ENCODE data around the gene DPF3.

Gene DPF3

DNA sequence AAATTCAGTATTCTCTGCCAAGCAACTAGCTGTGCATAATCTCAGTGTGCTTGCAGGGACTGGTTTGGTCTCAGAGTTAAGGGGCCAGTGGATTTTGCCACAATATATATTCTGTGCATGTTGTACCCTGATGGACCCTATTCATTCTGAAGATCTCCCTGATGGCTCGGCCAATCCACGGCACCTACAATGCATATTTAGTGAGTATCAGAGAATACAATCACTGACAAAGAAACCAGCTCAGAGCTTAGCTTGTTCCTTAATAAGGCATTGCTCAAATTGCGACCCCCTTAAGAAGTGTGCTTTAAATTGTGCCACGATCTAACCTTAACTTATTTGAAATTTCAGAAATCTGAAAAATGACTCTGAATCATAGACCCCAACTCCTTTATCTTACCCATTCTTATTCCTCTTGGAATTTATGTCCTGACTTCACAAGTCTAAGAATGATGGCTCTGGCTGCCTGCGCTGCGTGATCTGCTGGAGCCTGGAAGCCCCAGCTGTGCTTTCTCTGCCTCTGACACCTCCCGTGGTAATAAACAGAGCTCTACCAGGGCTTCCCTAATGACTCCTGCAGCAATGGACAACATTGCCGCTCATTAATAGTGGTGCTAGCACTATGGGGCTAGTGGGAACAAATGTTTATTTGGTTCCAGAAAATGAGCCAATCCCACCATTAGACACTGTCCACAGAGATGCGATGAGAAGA is 23.3 kb upstream of the DPF3 start:
- Histone ChIP-seq H3F3A (ENCODE audit: control insufficient read depth, insufficient read depth) (no peaks in the 10 kb centered on the region), H3K9me3 (ENCODE audit: control insufficient read depth, insufficient read depth, low read length) (no peaks in the 10 kb centered on the region), H3K36me3 (ENCODE audit: control insufficient read depth, low read length) (no peaks in the 10 kb centered on the region), H3K4me2 (ENCODE audit: low read length) (no peak overlapping the region), H3K9me2 (replicated peaks; ENCODE audit: control insufficient read depth, low read length) (no peaks in the 10 kb centered on the region), H4K20me1 (ENCODE audit: control insufficient read depth, insufficient read depth, low read depth, low read length) (no peaks in the 10 kb centered on the region), H3K79me2 (ENCODE audit: control insufficient read depth, low read length) (no peaks in the 10 kb centered on the region), H3K4me3 (ENCODE audit: low read length) (no peak overlapping the region), H3K27me3 (ENCODE audit: control insufficient read depth, low read length) (peaks cover 34% of the 10 kb centered on the region), H3K4me1 (ENCODE audit: control insufficient read depth, low read length) (no peaks in the 10 kb centered on the region), H3K27ac (ENCODE audit: low read depth, low read length) (no peak overlapping the region)
- TF ChIP-seq EZH2phosphoT487 (IDR thresholded peaks at IDR 0.05; ENCODE audit: borderline replicate concordance, low read length): no peak
- TF ChIP-seq, protein P1, sequence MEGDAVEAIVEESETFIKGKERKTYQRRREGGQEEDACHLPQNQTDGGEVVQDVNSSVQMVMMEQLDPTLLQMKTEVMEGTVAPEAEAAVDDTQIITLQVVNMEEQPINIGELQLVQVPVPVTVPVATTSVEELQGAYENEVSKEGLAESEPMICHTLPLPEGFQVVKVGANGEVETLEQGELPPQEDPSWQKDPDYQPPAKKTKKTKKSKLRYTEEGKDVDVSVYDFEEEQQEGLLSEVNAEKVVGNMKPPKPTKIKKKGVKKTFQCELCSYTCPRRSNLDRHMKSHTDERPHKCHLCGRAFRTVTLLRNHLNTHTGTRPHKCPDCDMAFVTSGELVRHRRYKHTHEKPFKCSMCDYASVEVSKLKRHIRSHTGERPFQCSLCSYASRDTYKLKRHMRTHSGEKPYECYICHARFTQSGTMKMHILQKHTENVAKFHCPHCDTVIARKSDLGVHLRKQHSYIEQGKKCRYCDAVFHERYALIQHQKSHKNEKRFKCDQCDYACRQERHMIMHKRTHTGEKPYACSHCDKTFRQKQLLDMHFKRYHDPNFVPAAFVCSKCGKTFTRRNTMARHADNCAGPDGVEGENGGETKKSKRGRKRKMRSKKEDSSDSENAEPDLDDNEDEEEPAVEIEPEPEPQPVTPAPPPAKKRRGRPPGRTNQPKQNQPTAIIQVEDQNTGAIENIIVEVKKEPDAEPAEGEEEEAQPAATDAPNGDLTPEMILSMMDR (IDR thresholded peaks at IDR 0.05; ENCODE audit: low read depth, low read length, poor library complexity, severe bottlenecking): no peak

DNA sequence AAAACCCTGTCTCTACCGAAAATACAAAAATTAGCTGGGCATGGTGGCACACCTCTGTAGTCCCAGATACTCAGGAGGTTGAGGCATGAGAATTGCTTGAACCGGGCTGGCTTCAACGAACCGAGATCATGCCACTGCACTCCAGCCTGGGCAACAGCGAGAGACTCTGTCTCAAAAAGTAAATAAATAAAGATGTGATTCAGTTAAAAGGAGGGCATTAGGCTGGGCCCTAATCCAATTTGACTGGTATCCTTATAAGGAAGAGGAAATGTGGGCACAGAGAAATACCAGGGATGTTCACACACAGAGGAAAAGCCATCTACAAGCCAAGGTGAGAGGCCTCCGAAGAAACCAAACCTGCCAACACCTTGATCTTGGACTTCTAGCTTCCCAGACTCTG is 22.3 kb upstream of the DPF3 start:
- H3K9me2 ChIP-seq (replicated peaks; ENCODE audit: control insufficient read depth, low read length): no peaks in the 10 kb centered on the region
- no peaks in the 10 kb centered on the region for H4K20me1 ChIP-seq (ENCODE audit: control insufficient read depth, insufficient read depth, low read depth, low read length)
- peaks cover 34% of the 10 kb centered on the region for H3K27me3 ChIP-seq (ENCODE audit: control insufficient read depth, low read length)
- H3K36me3 ChIP-seq (ENCODE audit: control insufficient read depth, low read length): no peaks in the 10 kb centered on the region
- H3K4me1 ChIP-seq (ENCODE audit: control insufficient read depth, low read length): no peaks in the 10 kb centered on the region
- H3K4me3 ChIP-seq (ENCODE audit: low read length): no peak overlapping the region
- no peaks in the 10 kb centered on the region for H3F3A ChIP-seq (ENCODE audit: control insufficient read depth, insufficient read depth)
- H3K9me3 ChIP-seq (ENCODE audit: control insufficient read depth, insufficient read depth, low read length): no peaks in the 10 kb centered on the region
- H3K27ac ChIP-seq (ENCODE audit: low read depth, low read length): no peak overlapping the region
- no peak for TF ChIP-seq EZH2phosphoT487 (IDR thresholded peaks at IDR 0.05; ENCODE audit: borderline replicate concordance, low read length)
- TF ChIP-seq, protein P1 (IDR thresholded peaks at IDR 0.05; ENCODE audit: low read depth, low read length, poor library complexity, severe bottlenecking): no peak
- no peak overlapping the region for H3K4me2 ChIP-seq (ENCODE audit: low read length)
- no peaks in the 10 kb centered on the region for H3K79me2 ChIP-seq (ENCODE audit: control insufficient read depth, low read length)

DNA sequence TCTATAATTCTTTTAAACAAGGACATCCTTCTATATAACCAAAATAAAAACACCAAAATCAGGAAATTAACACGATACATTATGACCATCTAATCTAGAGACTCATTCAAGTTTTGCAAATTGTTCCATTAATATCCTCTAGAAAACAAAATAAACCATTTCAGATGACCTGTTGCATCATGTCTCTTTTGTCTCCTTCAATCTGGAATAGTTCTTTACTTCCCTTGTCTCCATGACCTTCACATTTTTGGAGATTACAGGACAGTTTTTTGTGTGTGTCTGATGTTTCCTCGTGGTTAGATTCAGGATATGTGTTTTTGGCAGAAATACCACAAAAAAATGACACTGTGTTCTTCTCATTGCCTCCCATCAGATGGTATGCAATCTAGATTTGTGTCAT is 19.9 kb upstream of the DPF3 start:
- Histone ChIP-seq H3K4me1 (ENCODE audit: control insufficient read depth, low read length) (no peaks in the 10 kb centered on the region), H3K9me3 (ENCODE audit: control insufficient read depth, insufficient read depth, low read length) (no peaks in the 10 kb centered on the region)

More for the DNA sequence above, 19.9 kb upstream of the DPF3 start:
- TF ChIP-seq EZH2phosphoT487 (IDR thresholded peaks at IDR 0.05; ENCODE audit: borderline replicate concordance, low read length): no peak
- TF ChIP-seq, protein P1 (IDR thresholded peaks at IDR 0.05; ENCODE audit: low read depth, low read length, poor library complexity, severe bottlenecking): no peak
- Histone ChIP-seq H3K9me2 (replicated peaks; ENCODE audit: control insufficient read depth, low read length) (no peaks in the 10 kb centered on the region), H3K27me3 (ENCODE audit: control insufficient read depth, low read length) (peaks cover 25% of the 10 kb centered on the region), H3K27ac (ENCODE audit: low read depth, low read length) (no peak overlapping the region), H3K4me3 (ENCODE audit: low read length) (no peak overlapping the region), H4K20me1 (ENCODE audit: control insufficient read depth, insufficient read depth, low read depth, low read length) (no peaks in the 10 kb centered on the region), H3K4me2 (ENCODE audit: low read length) (no peak overlapping the region), H3F3A (ENCODE audit: control insufficient read depth, insufficient read depth) (no peaks in the 10 kb centered on the region), H3K36me3 (ENCODE audit: control insufficient read depth, low read length) (no peaks in the 10 kb centered on the region), H3K79me2 (ENCODE audit: control insufficient read depth, low read length) (no peaks in the 10 kb centered on the region)
